ENCODE data around the gene RCSD1.

The RCSD1 gene

GRCh38 chr1:167658574-167659328 is 28.7 kb downstream of the RCSD1 start:
- no peaks in the 10 kb centered on the region for H3K9me3 ChIP-seq
- no peak for DNase-seq
- H3K27me3 ChIP-seq: no peaks in the 10 kb centered on the region
- no peak for TF ChIP-seq CTCF (IDR thresholded peaks at IDR 0.05; ENCODE audit: low read depth, low read length)
- H3K36me3 ChIP-seq: no peaks in the 10 kb centered on the region
- H3K4me3 ChIP-seq (ENCODE audit: low read depth, low read length): no peak overlapping the region
- H3K4me1 ChIP-seq: peaks cover 11% of the 10 kb centered on the region

GRCh38 chr1:167659450-167659849 is 29.4 kb downstream of the RCSD1 start:
- no peaks in the 10 kb centered on the region for H3K36me3 ChIP-seq
- no peaks in the 10 kb centered on the region for H3K9me3 ChIP-seq
- peaks cover 11% of the 10 kb centered on the region for H3K4me1 ChIP-seq
- H3K27me3 ChIP-seq: no peaks in the 10 kb centered on the region
- peak; percentile 29 for DNase-seq
- no peak overlapping the region for H3K4me3 ChIP-seq (ENCODE audit: low read depth, low read length)
- no peak for TF ChIP-seq CTCF (IDR thresholded peaks at IDR 0.05; ENCODE audit: low read depth, low read length)

- Histone ChIP-seq H3K36me3 (no peaks in the 10 kb centered on the region), H3K27me3 (no peaks in the 10 kb centered on the region), H3K9me3 (no peaks in the 10 kb centered on the region), H3K4me1 (peaks cover 11% of the 10 kb centered on the region), H3K4me3 (ENCODE audit: low read depth, low read length) (no peak overlapping the region)
- DNase-seq: no peak
- TF ChIP-seq CTCF (IDR thresholded peaks at IDR 0.05; ENCODE audit: low read depth, low read length): no peak
Measured at GRCh38 chr1:167659881-167660280, 29.8 kb downstream of the RCSD1 start.

GRCh38 chr1:167661527-167662426 is 31.7 kb downstream of the RCSD1 start:
- TF ChIP-seq CTCF (IDR thresholded peaks at IDR 0.05; ENCODE audit: low read depth, low read length): no peak
- DNase-seq: no peak
- peaks cover 11% of the 10 kb centered on the region for H3K4me1 ChIP-seq
- no peaks in the 10 kb centered on the region for H3K9me3 ChIP-seq
- no peaks in the 10 kb centered on the region for H3K27me3 ChIP-seq
- H3K4me3 ChIP-seq (ENCODE audit: low read depth, low read length): no peak overlapping the region
- no peaks in the 10 kb centered on the region for H3K36me3 ChIP-seq

- DNase-seq: no peak
- Histone ChIP-seq H3K4me3 (ENCODE audit: low read depth, low read length) (no peak overlapping the region), H3K9me3 (no peaks in the 10 kb centered on the region), H3K36me3 (no peaks in the 10 kb centered on the region), H3K27me3 (no peaks in the 10 kb centered on the region), H3K4me1 (peaks cover 8% of the 10 kb centered on the region)
- no peak for TF ChIP-seq CTCF (IDR thresholded peaks at IDR 0.05; ENCODE audit: low read depth, low read length)
Measured at GRCh38 chr1:167663002-167663772, 33.2 kb downstream of the RCSD1 start.

Measured in BE2C (cell line).